ENCODE results near the gene DEAF1. TPM values are rescaled to one million over a fixed set of nuclear protein-coding genes. Genes with fewer than 3 reads are reported as not detected.
A peak's percentile ranks its signal among the peaks of the same experiment; 100 is the strongest.

Gene DEAF1
- total RNA-seq, 2 donors from 2014 or later, result 19.2 to 21.1 TPM

DNA sequence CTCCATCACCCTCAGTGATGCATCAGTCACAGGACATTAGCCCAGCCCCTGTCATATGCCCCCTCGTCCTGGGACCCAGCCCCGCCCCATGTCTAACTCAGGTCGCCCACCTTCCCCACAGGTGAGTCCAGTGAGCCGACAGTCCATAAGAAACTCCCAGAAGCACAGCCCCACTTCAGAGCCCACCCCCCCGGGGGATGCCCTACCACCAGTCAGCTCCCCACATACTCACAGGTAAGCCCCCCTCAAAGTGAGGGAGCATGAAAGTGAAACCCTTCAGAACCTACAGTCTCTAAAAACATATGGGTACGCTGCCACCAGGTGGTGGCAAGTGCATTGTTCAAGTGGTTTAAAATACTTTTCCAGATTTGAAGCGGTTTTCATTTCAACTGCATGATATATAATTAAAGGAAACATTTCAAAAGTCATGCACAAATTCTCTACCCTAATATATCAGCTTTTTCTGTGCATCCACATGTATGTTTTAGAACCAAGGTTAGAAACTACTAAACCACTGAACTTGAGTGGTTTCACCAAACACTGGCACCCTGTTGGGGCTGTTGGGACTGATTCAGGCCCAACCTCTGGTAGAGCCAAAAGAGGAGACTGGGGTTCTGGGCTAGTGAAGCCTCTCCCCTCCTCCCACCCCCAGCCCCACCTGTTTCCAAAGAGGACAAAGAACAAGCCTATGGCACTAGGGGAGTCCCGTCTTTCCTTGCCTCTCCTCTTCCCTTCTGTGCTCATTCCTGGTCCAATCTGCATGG lies 28.3 kb upstream of the DEAF1 start:
- peak; percentile 48 for DNase-seq
- no peak for ATAC-seq
- intact Hi-C loops (cut with DNase I), result loop anchor here (5.0 kb wide), 2 partner anchors 61 to 166 kb away; no protein-coding TSS in a partner anchor

DNA sequence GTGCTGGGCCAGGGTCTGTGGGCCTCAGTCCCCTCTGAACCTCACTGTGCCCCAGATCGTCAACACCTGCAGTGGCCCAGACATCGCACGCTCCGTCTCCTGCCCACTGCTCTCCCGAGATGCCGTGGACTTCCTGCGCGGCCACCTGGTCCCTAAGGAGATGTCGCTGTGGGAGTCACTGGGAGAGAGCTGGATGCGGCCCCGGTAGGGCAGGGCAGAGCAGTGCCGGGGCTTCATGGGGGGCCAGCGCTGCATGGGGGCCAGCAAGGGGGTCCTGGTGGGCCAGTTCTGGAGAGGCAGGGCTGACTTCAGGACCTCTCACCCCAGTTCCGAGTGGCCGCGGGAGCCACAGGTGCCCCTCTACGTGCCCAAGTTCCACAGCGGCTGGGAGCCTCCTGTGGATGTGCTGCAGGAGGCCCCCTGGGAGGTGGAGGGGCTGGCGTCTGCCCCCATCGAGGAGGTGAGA lies 27.4 kb upstream of the DEAF1 start:
- no peak for ATAC-seq
- no peak for DNase-seq
- intact Hi-C loops (cut with DNase I), result loop anchor here (5.0 kb wide), 2 partner anchors 60 to 165 kb away; no protein-coding TSS in a partner anchor

DNA sequence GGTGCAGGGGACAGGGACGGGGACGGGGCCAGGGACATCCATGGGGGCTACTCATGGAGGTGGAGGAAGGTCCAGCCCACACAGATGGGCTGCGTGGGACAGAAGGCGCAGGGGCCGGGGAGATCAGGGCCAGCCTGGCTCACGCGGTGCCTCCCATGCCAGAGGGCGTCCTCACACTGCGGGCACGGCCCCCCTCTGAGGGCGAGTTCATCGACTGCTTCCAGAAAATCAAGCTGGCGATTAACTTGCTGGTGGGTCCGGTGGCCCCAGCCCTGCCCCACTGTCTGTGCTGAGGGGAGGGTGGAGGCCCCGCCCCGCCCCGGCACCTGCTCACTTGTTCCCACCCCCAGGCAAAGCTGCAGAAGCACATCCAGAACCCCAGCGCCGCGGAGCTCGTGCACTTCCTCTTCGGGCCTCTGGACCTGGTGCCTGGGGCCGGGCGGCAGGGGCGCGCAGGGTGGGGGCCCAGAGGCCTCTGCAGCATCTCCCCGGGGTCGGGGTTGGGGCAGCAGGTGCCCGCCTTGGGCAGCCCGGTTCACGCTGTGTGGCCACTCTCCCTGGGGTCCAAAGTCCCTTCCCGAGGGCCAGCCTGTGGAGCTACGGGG lies 26.8 kb upstream of the DEAF1 start:
- intact Hi-C loops (cut with DNase I), result loop anchor here (5.0 kb wide), 2 partner anchors 60 to 165 kb away; no protein-coding TSS in a partner anchor
- no peak for ATAC-seq
- DNase-seq, result peak; percentile 43

DNA sequence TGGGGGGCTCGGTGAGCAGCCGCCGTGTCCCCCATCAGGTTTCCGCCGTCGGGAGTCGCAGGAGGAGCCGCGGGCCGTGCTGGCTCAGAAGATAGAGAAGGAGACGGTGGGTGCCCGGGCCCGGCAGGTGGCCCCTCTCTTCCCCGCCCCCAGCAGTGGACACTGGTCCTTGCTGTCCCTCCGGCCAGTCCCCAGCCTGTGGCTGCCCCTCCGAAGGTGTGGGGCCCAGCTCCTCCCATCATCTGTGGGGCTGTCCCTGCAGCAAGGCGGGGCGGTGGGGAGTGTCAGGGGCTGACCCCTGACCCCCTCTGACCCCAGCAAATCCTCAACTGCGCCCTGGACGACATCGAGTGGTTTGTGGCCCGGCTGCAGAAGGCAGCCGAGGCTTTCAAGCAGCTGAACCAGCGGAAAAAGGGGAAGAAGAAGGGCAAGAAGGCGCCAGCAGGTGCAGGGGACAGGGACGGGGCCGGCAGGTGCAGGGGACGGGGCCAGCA lies 26.3 kb upstream of the DEAF1 start:
- ATAC-seq, result no peak
- intact Hi-C loops (cut with DNase I), result loop anchor here (5.0 kb wide), 2 partner anchors 59 to 164 kb away; no protein-coding TSS in a partner anchor
- DNase-seq, result no peak

DNA sequence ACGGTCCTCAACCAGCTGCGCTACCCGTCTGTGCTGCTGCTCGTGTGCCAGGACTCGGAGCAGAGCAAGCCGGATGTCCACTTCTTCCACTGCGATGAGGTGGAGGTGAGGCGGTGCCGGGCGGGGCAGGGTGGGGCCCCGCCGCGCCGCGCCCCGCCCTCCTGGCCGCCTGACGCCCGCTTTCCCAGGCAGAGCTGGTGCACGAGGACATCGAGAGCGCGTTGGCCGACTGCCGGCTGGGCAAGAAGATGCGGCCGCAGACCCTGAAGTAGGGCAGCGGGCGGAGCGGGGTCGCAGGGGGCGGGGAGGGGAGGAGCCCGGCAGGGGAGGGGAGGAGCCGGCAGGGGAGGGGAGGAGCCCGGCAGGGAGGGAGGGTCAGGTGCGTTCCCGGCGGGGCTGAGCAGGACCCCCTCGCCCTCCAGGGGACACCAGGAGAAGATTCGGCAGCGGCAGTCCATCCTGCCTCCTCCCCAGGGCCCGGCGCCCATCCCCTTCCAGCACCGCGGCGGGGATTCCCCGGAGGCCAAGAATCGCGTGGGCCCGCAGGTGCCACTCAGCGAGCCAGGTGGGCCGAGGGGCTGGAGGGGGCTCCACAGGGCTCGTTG lies 25.7 kb upstream of the DEAF1 start:
- peak in 1 of 2 donors; percentile 20 for ATAC-seq
- intact Hi-C loops (cut with DNase I), result loop anchor here (5.0 kb wide), 2 partner anchors 58 to 163 kb away; no protein-coding TSS in a partner anchor
- peak; percentile 59 for DNase-seq

DNA sequence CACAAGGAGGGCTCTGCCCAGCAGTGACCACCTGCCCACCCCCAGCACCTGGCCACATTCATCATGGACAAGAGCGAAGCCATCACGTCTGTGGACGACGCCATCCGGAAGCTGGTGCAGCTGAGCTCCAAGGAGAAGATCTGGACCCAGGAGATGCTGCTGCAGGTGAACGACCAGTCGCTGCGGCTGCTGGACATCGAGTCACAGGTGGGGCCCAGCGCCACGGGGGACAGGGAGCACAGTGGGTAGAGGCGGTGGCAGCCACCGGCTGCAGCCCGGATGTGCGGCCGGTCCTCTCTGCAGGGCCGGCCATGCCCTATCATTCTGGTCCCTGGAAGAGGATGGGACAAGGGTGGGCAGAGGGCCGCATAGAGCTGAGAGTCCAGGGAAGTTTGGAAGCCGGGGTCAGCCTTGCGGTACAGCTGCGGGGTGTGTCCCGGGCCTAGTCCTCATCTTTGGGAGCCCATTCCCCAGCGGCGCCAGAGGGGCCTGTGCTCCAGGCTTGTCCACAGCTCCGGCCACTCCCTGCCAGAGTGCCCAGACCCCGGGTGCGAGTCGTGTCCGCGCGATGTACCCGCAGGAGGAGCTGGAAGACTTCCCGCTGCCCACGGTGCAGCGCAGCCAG lies 25.1 kb upstream of the DEAF1 start:
- intact Hi-C loops (cut with DNase I), result loop anchor here (5.0 kb wide), 2 partner anchors 58 to 163 kb away; no protein-coding TSS in a partner anchor
- DNase-seq (no peak), ATAC-seq (no peak)

DNA sequence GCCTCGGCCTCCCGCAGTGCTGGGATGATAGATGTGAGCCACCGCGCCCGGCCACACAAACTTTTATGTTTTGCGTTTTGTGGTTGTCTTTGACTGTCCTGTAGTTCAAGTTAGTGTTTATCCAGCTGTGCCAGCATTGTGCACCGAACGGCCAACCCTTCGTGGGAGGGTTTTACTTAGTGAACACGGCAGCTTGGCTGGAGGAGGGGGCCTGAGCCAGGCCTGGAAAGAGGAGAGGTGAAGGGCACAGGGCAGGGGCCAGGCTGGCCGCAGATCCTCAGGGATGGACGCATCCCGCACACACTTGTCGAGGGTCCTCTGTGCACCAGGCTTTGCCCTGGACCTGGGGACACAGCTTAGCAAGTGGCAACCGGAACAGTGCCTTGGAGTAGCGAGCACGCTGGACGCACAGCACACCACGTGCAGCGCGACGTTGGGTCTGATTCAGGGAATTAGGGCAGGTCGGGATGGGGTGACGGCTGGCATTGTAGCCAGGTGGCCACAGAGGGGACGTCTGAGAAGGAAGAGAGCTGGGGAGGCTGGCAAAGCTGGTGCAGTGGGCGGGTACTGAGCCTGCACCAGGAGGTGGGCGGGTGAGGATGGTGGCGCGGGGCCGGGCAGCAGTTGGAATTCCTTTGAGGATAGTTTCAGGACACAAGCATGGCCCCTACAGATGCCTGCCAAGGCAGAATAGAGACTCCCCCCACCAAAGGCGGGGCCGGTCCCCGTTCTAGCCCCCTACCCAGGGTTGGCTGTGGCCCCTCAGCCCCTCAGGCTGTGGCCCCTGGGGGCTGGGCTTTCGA lies 24.4 kb upstream of the DEAF1 start:
- DNase-seq, result no peak
- ATAC-seq, result no peak
- intact Hi-C loops (cut with DNase I), result loop anchor here (5.0 kb wide), 2 partner anchors 57 to 162 kb away; no protein-coding TSS in a partner anchor

DNA sequence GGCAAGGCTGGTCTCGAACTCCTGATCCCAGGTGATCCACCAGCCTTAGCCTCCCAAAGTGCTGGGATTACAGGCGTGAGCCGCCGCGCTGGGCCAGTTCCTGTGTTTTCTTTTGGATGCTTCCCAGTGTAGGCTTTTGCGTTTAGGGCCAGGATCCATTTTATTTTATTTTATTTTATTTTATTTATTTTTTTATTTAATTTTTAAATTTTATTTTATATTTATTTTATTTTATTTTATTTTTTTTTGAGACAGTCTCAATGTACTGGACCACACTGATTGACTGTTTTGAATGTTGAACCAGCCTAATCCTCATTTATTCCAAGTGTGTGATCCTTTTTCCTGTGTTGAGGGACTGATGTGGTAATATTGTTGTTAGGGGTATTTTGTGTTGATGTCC lies 19.4 kb upstream of the DEAF1 start:
- ATAC-seq (no peak), DNase-seq (no peak)
- intact Hi-C loops (cut with DNase I), result no loop called here

DNA sequence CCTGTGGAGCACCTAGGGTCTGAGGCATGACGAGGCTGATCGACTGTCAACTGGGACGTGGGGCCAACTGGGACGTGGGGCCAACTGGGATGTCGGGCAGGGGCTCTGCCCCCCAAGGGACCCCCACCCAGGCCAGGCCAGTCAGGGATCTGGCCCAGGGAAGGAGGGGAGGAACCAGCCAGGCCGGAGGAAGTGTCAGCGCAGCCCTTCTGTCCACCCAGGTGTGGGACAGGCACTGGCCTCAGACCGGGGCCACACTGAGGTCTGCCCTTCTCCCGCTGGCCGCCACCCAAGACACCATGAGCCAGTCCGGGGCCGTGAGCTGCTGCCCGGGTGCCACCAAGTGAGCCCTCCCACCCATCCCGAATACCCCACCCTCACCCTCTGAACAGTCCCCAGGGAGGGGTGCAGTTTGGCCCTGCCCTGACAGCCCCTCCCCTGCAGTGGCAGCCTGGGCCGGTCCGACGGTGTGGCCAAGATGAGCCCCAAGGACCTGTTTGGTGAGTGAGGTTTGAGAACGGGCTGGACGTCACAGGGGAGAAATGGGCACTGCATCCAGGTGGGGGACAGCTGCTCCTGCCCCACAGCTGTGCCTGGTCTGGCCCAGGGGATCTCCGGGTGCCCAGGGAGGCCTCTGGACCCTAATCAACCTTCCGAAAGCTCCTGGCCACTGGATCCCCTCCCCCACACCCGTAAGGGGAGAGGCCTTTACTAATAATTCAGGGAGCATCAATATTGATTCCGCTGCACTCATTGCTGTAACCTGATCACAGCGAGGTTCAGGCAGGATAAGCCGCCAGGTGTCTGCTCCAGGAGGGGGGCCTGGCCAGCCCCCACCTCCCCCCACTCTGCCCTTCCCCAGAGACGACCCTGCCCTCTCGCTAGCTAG lies 14.3 kb upstream of the DEAF1 start:
- no peak for DNase-seq
- no peak for ATAC-seq
- intact Hi-C loops (cut with DNase I), result no loop called here

DNA sequence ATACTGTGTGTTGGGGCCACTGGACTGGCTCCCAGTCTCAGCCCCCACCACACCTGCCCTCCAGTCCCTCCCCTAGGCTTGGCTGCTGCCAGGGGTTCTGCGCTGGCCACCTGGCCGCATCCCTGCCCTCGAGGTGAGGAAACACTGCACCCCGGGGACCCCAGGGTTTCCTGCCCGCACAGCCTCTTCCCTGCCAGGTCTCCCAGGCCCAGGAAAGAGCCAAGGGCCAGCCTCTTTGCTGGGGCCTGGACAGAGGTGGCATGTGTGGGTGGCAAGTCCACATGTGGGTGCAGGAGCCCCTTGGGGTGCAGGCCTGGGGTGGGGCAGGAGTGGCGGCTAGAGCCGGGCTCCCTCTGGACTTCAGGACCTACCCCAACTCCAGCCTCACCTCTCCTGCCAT lies 13.5 kb upstream of the DEAF1 start:
- ATAC-seq (no peak), DNase-seq (no peak)
- intact Hi-C loops (cut with DNase I), result no loop called here

DNA sequence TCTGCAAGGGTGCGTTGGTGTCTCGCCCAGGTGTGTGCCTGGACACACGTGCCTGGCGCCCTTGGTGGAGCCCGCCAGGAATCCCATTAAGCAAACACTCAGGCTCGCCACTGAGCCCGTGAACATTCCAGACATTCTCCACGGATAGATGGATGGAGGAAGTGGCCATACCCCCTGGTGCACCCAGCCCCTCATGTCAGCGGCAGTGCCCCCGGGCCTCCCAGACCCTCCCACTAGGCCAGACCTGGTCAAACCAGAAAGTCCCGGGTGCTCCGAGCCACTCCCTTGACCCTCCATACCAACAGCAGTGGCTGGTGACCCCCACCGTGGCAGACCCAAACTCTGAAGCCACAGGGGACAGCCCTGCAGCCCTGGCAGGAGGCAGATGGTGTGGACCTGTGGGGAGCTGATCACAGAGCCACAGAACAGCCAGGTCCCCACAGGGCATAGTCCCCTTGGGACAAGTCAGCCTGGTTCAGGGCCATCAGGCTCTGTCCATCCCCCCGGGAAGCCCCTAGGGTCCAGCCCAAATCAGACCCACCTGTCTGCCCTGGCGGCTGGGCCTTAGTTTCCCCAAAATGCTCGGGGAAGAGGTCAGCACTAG lies 12.9 kb upstream of the DEAF1 start:
- DNase-seq, result no peak
- intact Hi-C loops (cut with DNase I), result no loop called here
- no peak for ATAC-seq

DNA sequence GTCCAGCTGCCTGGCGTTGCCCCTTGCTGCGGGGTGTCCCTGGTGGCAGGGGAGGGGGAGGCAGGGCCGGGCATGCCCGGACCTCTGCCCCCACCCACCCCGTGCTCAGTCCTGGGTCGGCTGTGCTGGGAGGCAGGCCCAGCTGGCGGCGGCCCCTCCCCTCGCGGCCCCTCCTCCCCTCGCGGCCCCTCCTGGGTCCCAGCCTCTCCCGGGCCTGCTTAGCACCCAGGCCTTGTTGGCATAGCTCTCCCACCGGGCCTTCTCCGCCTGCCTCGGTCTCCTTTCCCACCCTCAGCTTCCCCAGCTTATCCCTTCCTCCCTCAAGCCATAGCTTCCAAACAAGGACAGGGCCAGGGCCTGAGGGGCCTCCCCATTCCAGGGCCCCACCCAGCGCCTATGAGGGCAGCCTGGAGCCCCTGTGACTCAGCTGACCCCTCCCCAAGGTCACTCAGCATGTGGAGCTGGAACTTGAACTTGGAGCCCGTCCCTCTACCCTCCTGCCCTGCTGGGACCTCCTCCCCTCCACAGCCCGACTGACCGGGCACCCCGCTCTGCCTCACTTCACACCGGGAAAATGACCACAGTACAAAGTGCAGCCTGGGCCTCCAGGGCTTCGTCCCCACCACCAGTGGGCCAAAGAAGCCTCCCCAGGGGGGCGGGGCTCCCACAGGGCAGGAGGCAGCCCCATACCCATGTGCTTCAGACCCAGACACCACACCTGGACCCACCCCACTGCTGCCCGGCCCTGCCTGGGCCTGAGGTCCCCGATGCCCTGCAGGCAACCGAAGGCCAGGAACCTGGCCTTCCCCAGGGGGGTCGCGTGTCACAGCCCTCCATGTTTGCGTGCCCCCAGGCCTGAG lies 12.2 kb upstream of the DEAF1 start:
- DNase-seq, result no peak
- intact Hi-C loops (cut with DNase I), result no loop called here
- peak; percentile 40 to 53 for ATAC-seq

DNA sequence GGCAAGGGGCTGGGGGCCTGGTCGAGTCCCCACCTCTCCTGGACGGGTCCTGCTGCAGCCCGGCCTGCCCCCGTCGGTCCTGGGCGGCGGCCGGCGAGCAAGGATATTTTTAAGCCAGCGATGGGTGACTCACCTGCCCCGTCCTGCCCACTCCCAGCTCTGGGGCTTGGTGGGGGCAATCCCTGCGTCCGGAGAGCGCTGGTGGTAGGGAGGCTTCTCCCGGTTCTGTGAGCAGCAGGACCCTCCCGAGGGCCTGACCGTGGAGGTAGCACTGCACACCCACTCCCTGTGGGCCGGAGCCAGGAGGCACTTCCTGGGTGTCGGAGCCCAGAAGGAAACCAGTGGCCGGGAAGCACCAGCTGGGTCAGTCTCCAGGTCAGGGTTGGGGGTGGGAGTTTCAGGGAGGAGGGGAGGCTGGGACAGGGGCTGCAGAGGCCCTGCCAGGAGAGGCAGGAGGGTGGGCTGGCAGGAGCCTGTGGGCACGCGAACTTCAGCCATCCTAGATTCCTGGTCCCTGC lies 11.5 kb upstream of the DEAF1 start:
- ATAC-seq (peak; percentile 23 to 67), DNase-seq (peak; percentile 53)
- intact Hi-C loops (cut with DNase I), result no loop called here

DNA sequence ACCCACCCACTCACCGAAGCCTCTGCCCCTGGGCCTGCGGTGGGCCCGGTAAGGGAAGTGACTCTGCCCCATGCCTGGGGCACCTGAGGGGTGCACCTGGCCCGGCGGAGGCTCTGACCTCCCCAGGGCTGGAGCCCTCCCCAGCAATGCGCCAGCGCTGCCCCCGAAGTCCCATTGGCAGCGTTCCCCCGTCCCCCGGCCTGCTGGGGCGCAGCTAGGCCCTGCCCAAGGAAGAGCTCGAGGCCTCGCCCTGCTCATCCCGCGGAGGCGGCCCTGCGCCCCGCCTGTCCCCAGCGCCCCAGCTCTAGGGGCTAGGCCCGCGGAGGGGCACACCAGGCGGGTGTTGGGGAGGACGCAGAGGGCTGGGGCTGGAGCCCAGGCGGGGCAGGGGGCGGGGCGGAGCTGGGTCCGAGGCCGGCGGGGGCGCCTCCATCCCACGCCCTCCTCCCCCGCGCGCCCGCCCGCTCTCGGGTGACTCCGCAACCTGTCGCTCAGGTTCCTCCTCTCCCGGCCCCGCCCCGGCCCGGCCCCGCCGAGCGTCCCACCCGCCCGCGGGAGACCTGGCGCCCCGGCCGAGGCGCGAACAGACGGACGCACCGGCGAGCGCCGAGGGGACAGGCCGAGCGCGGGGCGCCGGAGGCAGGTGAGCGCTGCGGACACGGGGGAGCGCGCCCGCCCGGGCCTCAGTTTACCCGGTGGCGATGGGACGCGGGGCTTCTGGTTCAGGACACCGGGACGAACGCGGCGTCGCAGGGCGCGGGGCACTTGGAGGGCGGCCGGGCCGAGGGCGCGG lies 10.8 kb upstream of the DEAF1 start, which contains the start of gene EPS8L2:
TSS of gene EPS8L2 (plus strand) at position 586 of the 793 bp plus-strand sequence. CDS start 3,177 bp downstream, outside the sequence.
- ATAC-seq (peak; percentile 11 to 31), DNase-seq (no peak)
- intact Hi-C loops (cut with DNase I), result no loop called here

All from left cardiac atrium (tissue), 4 donors.